Nephron (organoid): ENCODE results near the gene CELA3B.
"Not testable (repeated sequence)": the region's sequence is repeated elsewhere in the genome, so short reads cannot be mapped to it uniquely, and the experiment has no call there.

Source experiments
- H3K27ac Mint-ChIP-seq, 3 experiments: 2 replicates each; pipeline ENCODE4 v1.8.0; 2020; ENCODE audit warnings: mixed read lengths in 3 of 3, mild to moderate bottlenecking in 2 of 3, moderate library complexity in 1 of 3
- H3K27me3 Mint-ChIP-seq: 2 replicates; pipeline ENCODE4 v1.8.0; 2021; ENCODE audit warnings: low read depth, mild to moderate bottlenecking, moderate library complexity, mixed read lengths
- H3K36me3 Mint-ChIP-seq: 2 replicates; pipeline ENCODE4 v1.8.0; 2020; ENCODE audit warnings: low read depth, mixed read lengths
- H3K4me1 Mint-ChIP-seq: 2 replicates; pipeline ENCODE4 v1.8.0; 2020; ENCODE audit warnings: mixed read lengths
- H3K4me3 Mint-ChIP-seq, 3 experiments: 2 replicates each; pipeline ENCODE4 v1.8.0; 2020; ENCODE audit warnings: mild to moderate bottlenecking in 3 of 3, mixed read lengths in 3 of 3, moderate library complexity in 2 of 3
- H3K9me3 Mint-ChIP-seq: 2 replicates; pipeline ENCODE4 v1.8.0; 2020; ENCODE audit warnings: mixed read lengths
- CTCF ChIP-seq, 3 experiments: fragments of 200-600 bp; sonication (generic); IDR thresholded peaks; one replicate each; pipeline ENCODE4 v1.5.0; 2021; ENCODE audit warnings: antibody characterized with exemption in 3 of 3; ENCODE audit not compliant: unreplicated experiment in 3 of 3

The CELA3B gene

DNA sequence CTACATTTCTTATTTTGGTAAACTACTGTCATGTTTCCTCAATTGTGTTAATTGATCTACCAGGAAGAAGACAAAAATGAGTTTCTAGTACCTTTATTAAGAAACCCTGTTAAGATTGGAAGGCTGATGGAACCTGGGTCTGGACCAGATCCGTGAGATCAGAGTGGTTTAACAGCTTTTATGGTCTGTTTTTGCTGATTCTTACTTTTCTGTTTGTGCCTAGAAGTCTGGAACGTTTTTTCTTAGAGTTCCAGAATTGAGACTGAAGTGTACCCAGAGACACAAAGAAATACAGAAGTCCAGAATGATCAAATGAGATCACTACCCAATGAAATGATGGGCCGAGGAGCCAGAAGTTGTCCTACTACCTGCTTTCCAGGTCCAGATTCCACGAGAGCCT is 53.2 kb downstream of the CELA3B start:
- peak overlapping the region in 1 of 3 experiments; percentile 14 for H3K4me3 Mint-ChIP-seq
- H3K27me3 Mint-ChIP-seq: no peaks in the 10 kb centered on the region
- H3K4me1 Mint-ChIP-seq: peaks cover 29% of the 10 kb centered on the region
- no peaks in the 10 kb centered on the region for H3K9me3 Mint-ChIP-seq
- H3K27ac Mint-ChIP-seq: no peak overlapping the region
- H3K36me3 Mint-ChIP-seq: no peaks in the 10 kb centered on the region
- no peak for TF ChIP-seq CTCF (IDR thresholded peaks at IDR 0.05; ENCODE audit: unreplicated experiment in 3 of 3)

DNA sequence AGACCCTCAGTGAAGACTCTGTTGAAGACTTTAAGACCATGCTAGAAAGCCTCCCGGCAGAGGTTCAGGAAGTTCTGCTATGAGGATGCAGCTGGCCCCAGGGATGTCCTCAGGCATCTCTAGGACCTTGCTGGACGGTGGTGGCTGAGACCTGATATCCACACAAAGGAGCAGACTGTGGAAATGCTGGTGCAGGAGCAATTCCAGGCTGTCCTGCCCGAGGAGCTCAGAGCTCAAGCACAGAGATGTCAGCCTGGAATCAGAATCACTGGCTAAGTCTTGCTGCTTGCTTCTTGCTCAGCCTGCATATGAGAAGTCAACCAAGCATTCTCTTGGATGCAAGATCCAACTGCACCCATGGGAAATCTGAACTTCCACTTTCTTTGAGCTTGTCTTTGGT is 53.7 kb downstream of the CELA3B start:
- Mint-ChIP-seq H3K27me3 (no peaks in the 10 kb centered on the region), H3K36me3 (no peaks in the 10 kb centered on the region), H3K4me3 (no peak overlapping the region), H3K27ac (no peak overlapping the region), H3K9me3 (no peaks in the 10 kb centered on the region), H3K4me1 (peaks cover 27% of the 10 kb centered on the region)
- no peak for TF ChIP-seq CTCF (IDR thresholded peaks at IDR 0.05; ENCODE audit: unreplicated experiment in 3 of 3)

DNA sequence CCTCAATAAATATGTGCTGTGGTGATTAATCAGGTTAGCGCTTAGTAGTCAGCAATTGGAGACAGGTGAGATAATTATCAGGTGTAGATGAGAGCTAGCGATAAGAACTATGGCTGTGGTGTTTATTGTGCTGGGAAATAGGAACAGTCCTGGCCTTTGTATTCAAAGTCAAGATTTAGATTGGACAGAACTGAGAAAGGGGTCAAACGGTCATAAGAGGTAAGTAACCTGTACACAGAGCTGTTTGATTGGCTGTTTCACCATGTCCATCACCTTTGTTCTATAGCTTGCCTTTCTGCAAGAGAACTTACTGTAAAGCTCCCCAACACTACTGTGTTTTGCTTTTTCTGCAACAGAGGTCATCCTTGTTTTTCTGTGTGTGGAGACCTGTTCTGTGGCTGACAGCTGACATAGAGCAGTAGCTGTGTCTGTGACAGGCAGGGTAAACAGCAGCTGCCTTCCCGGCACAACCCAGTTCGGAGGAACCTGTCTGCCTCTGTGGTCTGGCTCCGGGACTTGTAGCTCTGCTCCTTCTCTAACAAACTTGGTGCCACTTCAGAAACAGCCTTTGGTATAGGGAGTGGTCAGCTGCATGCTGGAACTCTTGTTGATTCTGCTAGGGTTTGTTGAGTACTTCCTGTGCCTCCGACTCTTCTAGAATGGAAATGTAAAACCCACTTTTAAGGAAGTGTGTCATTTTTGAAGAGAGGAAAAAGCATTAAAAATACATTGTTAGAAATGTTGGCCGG is 54.6 kb downstream of the CELA3B start:
- Mint-ChIP-seq H3K36me3 (no peaks in the 10 kb centered on the region), H3K4me3 (no peak overlapping the region), H3K9me3 (no peaks in the 10 kb centered on the region), H3K27me3 (no peaks in the 10 kb centered on the region), H3K4me1 (peaks cover 20% of the 10 kb centered on the region), H3K27ac (peak overlapping the region in 2 of 3 experiments; percentile 12 to 13)
- no peak for TF ChIP-seq CTCF (IDR thresholded peaks at IDR 0.05; ENCODE audit: unreplicated experiment in 3 of 3)

DNA sequence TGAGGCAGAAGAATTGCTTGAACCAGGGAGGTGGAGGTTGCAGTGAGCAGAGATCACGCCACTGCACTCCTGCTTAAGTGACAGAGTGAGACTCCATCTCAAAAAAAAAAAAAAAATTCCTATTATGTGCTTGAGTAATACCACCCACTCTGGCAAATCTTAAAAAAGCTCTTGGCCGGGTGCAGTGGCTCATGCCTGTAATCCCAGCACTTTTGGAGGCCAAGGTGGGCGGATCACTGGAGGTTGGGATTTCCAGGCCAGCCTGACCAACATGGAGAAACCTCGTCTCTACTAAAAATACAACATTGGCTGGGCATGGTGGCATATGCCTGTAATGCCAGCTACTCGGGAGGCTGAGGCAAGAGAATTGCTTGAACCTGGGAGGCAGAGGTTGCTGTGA is 58.0 kb downstream of the CELA3B start:
- H3K9me3 Mint-ChIP-seq, H3K27ac Mint-ChIP-seq, H3K4me3 Mint-ChIP-seq, H3K27me3 Mint-ChIP-seq, H3K36me3 Mint-ChIP-seq: not testable (repeated sequence)
- H3K4me1 Mint-ChIP-seq: peaks cover 25% of the 10 kb centered on the region

- Mint-ChIP-seq H3K4me1 (peaks cover 23% of the 10 kb centered on the region), H3K36me3 (no peaks in the 10 kb centered on the region), H3K4me3 (no peak overlapping the region), H3K9me3 (no peaks in the 10 kb centered on the region), H3K27ac (peak overlapping the region in 2 of 3 experiments; percentile 3 to 63), H3K27me3 (no peaks in the 10 kb centered on the region)
- TF ChIP-seq CTCF (IDR thresholded peaks at IDR 0.05; ENCODE audit: unreplicated experiment in 3 of 3): no peak
These were observed 60.7 kb downstream of the CELA3B start for GRCh38 chr1:22037520-22037919.

DNA sequence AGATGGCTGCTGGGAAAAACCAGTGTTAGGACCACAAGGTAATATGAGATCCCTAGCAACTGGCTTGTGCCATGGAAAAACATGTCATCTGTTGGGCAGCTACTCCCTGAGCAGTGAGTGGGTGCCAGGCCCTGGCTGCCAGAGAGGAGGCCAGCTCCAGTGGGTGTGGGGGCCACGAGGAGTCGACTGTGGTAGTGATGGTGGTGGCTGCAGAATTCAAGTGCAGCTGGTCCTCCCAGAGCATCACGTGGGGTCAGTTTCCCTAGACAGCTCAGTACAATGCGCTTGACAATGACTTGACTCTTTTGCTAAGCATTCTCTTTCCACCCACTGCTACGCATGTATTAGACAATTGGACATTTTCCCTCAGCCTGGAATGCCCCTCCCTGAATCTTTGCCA is 61.2 kb downstream of the CELA3B start:
- Mint-ChIP-seq H3K27me3 (no peaks in the 10 kb centered on the region), H3K9me3 (no peaks in the 10 kb centered on the region), H3K4me3 (no peak overlapping the region), H3K36me3 (no peaks in the 10 kb centered on the region), H3K27ac (peak overlapping the region; percentile 3 to 63 (median 24)), H3K4me1 (peaks cover 28% of the 10 kb centered on the region)
- TF ChIP-seq CTCF (IDR thresholded peaks at IDR 0.05; ENCODE audit: unreplicated experiment in 3 of 3): no peak
